ENCODE results near the gene TTC5.
"Not testable (repeated sequence)": the region's sequence is repeated elsewhere in the genome, so short reads cannot be mapped to it uniquely, and the experiment has no call there.

Gene TTC5

GRCh38 chr14:20302042-20302755 is 3.6 kb downstream of the TTC5 start:
- DNase-seq: peak; percentile 70

- DNase-seq: no peak
Observed at GRCh38 chr14:20295067-20295466, 10.7 kb downstream of the TTC5 start.

- no peak for DNase-seq
Observed at GRCh38 chr14:20294636-20295035, 11.1 kb downstream of the TTC5 start.

GRCh38 chr14:20281998-20282397 is 23.8 kb downstream of the TTC5 start:
- DNase-seq: not testable (repeated sequence)

GRCh38 chr14:20280265-20280664 is 25.5 kb downstream of the TTC5 start:
- DNase-seq: not testable (repeated sequence)

GRCh38 chr14:20278414-20278813 is 27.3 kb downstream of the TTC5 start:
- no peak for DNase-seq

GRCh38 chr14:20277409-20277808 is 28.3 kb downstream of the TTC5 start:
- no peak for DNase-seq

GRCh38 chr14:20274062-20274461 is 31.7 kb downstream of the TTC5 start:
- no peak for DNase-seq

- DNase-seq: not testable (repeated sequence)
Observed at GRCh38 chr14:20264361-20264760, 41.4 kb downstream of the TTC5 start.

- DNase-seq: peak; percentile 43
Observed at GRCh38 chr14:20262642-20263128, 43.1 kb downstream of the TTC5 start.

- DNase-seq: peak; percentile 33
Observed at GRCh38 chr14:20247646-20248246, 58.0 kb downstream of the TTC5 start.

All from OCI-M1 (cell line).